HUES6 (cell line): ENCODE measurements around the gene KRTAP5-10.
"Not testable (repeated sequence)": the region's sequence is repeated elsewhere in the genome, so short reads cannot be mapped to it uniquely, and the experiment has no call there.

Source experiments
- H3K27ac ChIP-seq: 2 replicates; pipeline ENCODE4 v1.7.0; 2013; ENCODE audit warnings: low read depth, mild to moderate bottlenecking, low read length, inconsistent platforms
- H3K27me3 ChIP-seq: 2 replicates; pipeline ENCODE4 v1.6.1; 2013; ENCODE audit warnings: low read length; ENCODE audit not compliant: control insufficient read depth, insufficient read depth
- H3K36me3 ChIP-seq: 2 replicates; pipeline ENCODE4 v1.6.1; 2013; ENCODE audit warnings: low read length; ENCODE audit not compliant: control insufficient read depth, insufficient read depth
- H3K4me1 ChIP-seq: 2 replicates; pipeline ENCODE4 v1.6.1; 2013; ENCODE audit warnings: low read length; ENCODE audit not compliant: control insufficient read depth, insufficient read depth
- H3K4me3 ChIP-seq: 2 replicates; pipeline ENCODE4 v1.5.1; 2013; ENCODE audit warnings: low read depth, low read length
- H3K9ac ChIP-seq: one replicate; pipeline ENCODE4 v1.6.1; 2013; ENCODE audit warnings: mild to moderate bottlenecking, low read length
- H3K9me3 ChIP-seq: 2 replicates; pipeline ENCODE4 v1.6.1; 2013; ENCODE audit warnings: low read depth, low read length; ENCODE audit not compliant: control insufficient read depth, insufficient read depth

KRTAP5-10 gene

DNA sequence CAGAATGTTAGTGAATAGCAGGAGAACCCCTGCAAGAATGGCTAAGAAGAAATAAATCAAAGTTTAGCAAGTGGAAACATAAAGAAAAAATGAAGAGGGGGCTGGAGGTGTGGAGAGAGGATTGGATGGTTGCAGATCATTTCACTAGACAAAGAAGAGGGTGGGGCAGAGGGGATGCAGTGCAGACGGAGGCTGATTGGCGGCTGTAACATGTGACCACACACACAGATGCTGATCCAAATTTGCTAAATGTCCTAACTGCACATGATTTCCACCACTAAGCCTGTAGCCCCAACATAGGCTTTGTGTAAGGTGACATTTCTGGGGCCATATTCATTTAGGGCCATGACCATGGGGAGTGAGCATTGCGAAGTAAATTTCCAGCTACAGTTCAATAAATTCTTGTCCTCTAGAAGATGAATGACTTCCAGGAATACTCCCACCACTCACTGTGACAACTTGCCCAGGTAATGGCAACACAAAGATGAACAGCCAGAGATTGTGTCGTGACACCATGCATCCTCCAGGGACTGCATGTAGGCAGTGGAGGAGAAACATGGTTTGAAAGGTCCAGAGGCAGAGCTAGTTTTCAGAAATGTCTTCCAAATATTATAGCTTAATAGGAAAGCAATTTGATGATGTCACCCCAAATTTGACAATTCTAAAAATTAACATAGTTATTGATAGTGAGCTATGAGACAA lies 10.5 kb downstream of the KRTAP5-10 start:
- no peak overlapping the region for H3K9ac ChIP-seq

GRCh38 chr11:71576688-71577465 lies 11.5 kb downstream of the KRTAP5-10 start:
- not testable (repeated sequence) for H3K9ac ChIP-seq, H3K27me3 ChIP-seq, H3K36me3 ChIP-seq, H3K27ac ChIP-seq, H3K9me3 ChIP-seq, H3K4me3 ChIP-seq
- H3K4me1 ChIP-seq, result peaks cover 21% of the 10 kb centered on the region

More for the DNA sequence above, 10.5 kb downstream of the KRTAP5-10 start:
- Histone ChIP-seq H3K36me3 (no peaks in the 10 kb centered on the region), H3K9me3 (no peaks in the 10 kb centered on the region), H3K4me1 (peaks cover 11% of the 10 kb centered on the region), H3K27ac (no peak overlapping the region), H3K4me3 (no peak overlapping the region), H3K27me3 (no peaks in the 10 kb centered on the region)

GRCh38 chr11:71577469-71578004 lies 12.2 kb downstream of the KRTAP5-10 start:
- no peak overlapping the region for H3K27ac ChIP-seq
- no peaks in the 10 kb centered on the region for H3K9me3 ChIP-seq
- H3K4me3 ChIP-seq, result no peak overlapping the region
- 0 out of 2 replicates have a peak, but pooled peaks cover 8% of the 10 kb centered on the region for H3K27me3 ChIP-seq
- no peaks in the 10 kb centered on the region for H3K36me3 ChIP-seq
- H3K9ac ChIP-seq, result no peak overlapping the region
- H3K4me1 ChIP-seq, result peaks cover 22% of the 10 kb centered on the region

GRCh38 chr11:71579513-71579912 lies 14.2 kb downstream of the KRTAP5-10 start:
- not testable (repeated sequence) for H3K9me3 ChIP-seq, H3K9ac ChIP-seq, H3K4me3 ChIP-seq, H3K27ac ChIP-seq, H3K36me3 ChIP-seq, H3K27me3 ChIP-seq
- H3K4me1 ChIP-seq, result peaks cover 22% of the 10 kb centered on the region

GRCh38 chr11:71580057-71581003 lies 15.0 kb downstream of the KRTAP5-10 start:
- Histone ChIP-seq H3K27ac (no peak overlapping the region), H3K36me3 (no peaks in the 10 kb centered on the region), H3K9ac (no peak overlapping the region), H3K4me3 (no peak overlapping the region), H3K4me1 (peaks cover 22% of the 10 kb centered on the region), H3K27me3 (0 out of 2 replicates have a peak, but pooled peaks cover 8% of the 10 kb centered on the region), H3K9me3 (no peaks in the 10 kb centered on the region)

GRCh38 chr11:71581826-71582225 lies 16.5 kb downstream of the KRTAP5-10 start:
- Histone ChIP-seq H3K36me3 (no peaks in the 10 kb centered on the region), H3K27me3 (0 out of 2 replicates have a peak, but pooled peaks cover 8% of the 10 kb centered on the region), H3K27ac (no peak overlapping the region), H3K4me3 (no peak overlapping the region), H3K9me3 (no peaks in the 10 kb centered on the region), H3K9ac (no peak overlapping the region), H3K4me1 (peaks cover 22% of the 10 kb centered on the region)

DNA sequence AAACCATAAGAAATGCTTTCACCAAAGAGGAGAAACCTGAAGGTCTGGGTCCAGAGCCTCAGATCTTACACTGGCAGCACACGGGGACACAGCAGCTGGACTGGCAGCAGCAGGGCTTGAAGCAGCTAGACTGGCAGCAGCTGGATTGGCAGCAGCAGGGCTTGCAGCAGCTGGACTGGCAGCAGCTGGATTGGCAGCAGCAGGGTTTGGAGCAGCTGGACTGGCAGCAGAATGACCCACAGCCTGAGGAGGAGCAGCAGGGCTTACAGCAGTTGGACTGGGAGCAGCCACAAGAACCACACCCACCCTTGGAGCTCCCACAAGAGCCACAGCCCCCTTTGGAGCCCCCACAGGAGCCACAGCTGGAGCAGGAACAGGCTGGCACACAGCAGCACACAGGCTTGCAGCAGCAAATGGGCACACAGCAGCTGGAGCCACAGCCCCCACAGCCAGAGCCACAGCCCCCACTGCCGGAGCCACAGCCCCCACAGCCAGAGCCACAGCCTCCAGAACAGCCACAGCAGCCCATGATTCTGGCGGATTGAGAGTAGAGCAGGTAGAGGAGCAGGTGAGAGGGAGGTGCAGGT lies 17.0 kb downstream of the KRTAP5-10 start, which contains the start of gene KRTAP5-11:
Gene KRTAP5-11 (minus strand): TSS at position 567 of the 587 bp plus-strand sequence. CDS start 38 bp downstream, at position 529.
- Histone ChIP-seq H3K4me1 (peaks cover 22% of the 10 kb centered on the region), H3K9me3 (no peaks in the 10 kb centered on the region), H3K27me3 (0 out of 2 replicates have a peak, but pooled peaks cover 8% of the 10 kb centered on the region), H3K36me3 (no peaks in the 10 kb centered on the region), H3K4me3 (no peak within 1 kb of the TSS), H3K27ac (no peak within 1 kb of the TSS), H3K9ac (no peak within 1 kb of the TSS)

GRCh38 chr11:71582969-71583368 lies 17.6 kb downstream of the KRTAP5-10 start:
- peaks cover 23% of the 10 kb centered on the region for H3K4me1 ChIP-seq

GRCh38 chr11:71585673-71586072 lies 20.3 kb downstream of the KRTAP5-10 start:
- H3K4me1 ChIP-seq, result peaks cover 22% of the 10 kb centered on the region
- not testable (repeated sequence) for H3K36me3 ChIP-seq, H3K27ac ChIP-seq, H3K9me3 ChIP-seq, H3K9ac ChIP-seq, H3K27me3 ChIP-seq, H3K4me3 ChIP-seq

More at GRCh38 chr11:71582969-71583368, 17.6 kb downstream of the KRTAP5-10 start:
- H3K36me3 ChIP-seq, H3K9ac ChIP-seq, H3K27me3 ChIP-seq, H3K27ac ChIP-seq, H3K9me3 ChIP-seq, H3K4me3 ChIP-seq: not testable (repeated sequence)

DNA sequence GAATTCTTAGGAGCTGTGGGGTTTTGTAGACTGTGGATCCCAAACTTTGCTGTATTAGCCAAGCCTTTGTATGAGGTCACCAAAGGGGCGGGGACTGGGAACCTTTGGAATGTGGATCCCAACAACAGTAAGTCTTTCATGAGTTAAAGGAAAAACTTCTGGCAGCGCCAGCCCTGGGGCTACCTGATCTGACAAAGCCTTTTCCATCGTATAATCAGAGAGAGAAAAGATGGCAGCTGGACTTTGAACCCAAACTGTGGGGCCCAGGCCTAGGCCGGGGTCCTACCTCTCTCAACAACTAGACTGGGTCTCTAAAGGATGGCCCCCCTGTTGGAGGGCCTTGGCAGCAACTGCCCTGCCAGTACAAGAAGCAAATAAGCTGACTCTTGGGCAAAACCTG lies 23.0 kb downstream of the KRTAP5-10 start:
- H3K9me3 ChIP-seq, H3K27me3 ChIP-seq, H3K36me3 ChIP-seq, H3K4me3 ChIP-seq, H3K9ac ChIP-seq, H3K4me1 ChIP-seq, H3K27ac ChIP-seq: not testable (repeated sequence)
